Fibroblast of mammary gland (primary cell): ENCODE results near the gene REXO1.

Source experiments
- DNase-seq: peaks from one replicate; pipeline ENCODE4 v3.0.0-alpha.2; 2010; ENCODE audit warnings: low read depth
- H3K4me3 ChIP-seq: 2 replicates; pipeline ENCODE4 v1.5.1; 2011; ENCODE audit warnings: low read depth, mild to moderate bottlenecking, low read length, moderate library complexity; ENCODE audit not compliant: control insufficient read depth
- CTCF ChIP-seq: conservative IDR thresholded peaks from 2 replicates; pipeline ENCODE4 v1.5.1; 2011; ENCODE audit warnings: low read depth, low read length, inconsistent platforms; ENCODE audit not compliant: control insufficient read depth, insufficient read depth

Gene REXO1

DNA sequence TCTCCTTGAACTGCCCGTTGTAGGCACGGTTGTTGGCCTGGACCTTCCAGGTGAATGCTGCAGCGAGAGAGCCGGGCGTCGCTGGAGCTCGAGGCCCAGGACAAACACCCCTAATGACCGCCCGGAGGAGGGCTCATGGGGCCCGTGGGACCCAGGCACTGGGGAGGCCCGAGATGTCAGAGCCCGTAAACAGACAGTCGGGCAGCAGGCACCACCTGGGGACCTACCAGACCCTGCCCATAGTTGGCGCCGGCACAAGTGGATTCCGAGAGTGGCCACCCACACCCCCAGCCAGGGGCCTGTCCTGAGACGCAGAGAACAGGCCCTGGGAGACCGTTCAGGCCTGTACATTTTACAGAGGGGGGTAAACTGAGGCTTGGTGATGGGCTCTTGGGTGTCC lies 38.6 kb downstream of the REXO1 start:
- DNase-seq, result no peak
- no peak overlapping the region for H3K4me3 ChIP-seq
- no peak for TF ChIP-seq CTCF

- H3K4me3 ChIP-seq, result no peak overlapping the region
- TF ChIP-seq CTCF, result no peak
- DNase-seq, result no peak
Observed at GRCh38 chr19:1808395-1808731, 39.9 kb downstream of the REXO1 start.

- H3K4me3 ChIP-seq, result no peak overlapping the region
- DNase-seq, result no peak
Observed at GRCh38 chr19:1807695-1808394, 40.4 kb downstream of the REXO1 start.

DNA sequence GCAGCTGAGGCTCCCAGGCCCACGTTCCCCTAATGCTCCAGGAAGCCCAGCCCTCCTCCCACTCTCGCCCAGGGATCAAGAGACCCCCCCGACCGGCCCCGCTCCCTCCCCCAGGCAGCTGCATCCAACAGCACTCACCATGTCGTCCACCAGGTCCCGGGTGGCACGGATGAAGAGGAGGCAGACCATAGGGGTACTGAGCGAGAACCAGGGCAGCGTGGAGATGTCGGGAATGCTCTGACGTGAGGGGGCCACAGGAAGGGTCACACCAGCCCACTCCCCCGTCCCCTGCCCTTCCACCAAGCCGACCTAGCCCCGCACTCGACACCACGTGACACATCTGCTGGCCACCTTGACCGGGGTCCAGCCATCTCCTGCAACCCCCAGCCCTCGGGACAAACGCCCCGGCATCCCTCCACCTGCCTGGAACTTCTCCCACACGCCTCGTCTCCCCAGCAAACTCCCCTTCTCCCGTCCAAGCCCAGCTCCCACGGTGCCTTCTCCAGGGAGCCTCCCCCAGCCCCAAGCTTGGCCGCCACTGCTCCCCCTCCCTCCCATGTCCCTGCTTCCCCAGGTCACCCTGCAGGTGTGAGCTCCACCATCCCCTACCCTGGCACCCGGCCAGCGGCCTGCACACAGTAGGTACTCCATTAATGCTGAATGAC lies 41.1 kb downstream of the REXO1 start:
- no peak for TF ChIP-seq CTCF
- no peak overlapping the region for H3K4me3 ChIP-seq
- no peak for DNase-seq

More at GRCh38 chr19:1807695-1808394, 40.4 kb downstream of the REXO1 start:
- no peak for TF ChIP-seq CTCF

- no peak overlapping the region for H3K4me3 ChIP-seq
- TF ChIP-seq CTCF, result no peak
- no peak for DNase-seq
Observed at GRCh38 chr19:1806184-1807029, 41.9 kb downstream of the REXO1 start.

- no peak overlapping the region for H3K4me3 ChIP-seq
- DNase-seq, result no peak
- TF ChIP-seq CTCF, result no peak
Observed at GRCh38 chr19:1805401-1806183, 42.7 kb downstream of the REXO1 start.
